ENCODE measurements around the gene RAB11FIP5.

The RAB11FIP5 gene

DNA sequence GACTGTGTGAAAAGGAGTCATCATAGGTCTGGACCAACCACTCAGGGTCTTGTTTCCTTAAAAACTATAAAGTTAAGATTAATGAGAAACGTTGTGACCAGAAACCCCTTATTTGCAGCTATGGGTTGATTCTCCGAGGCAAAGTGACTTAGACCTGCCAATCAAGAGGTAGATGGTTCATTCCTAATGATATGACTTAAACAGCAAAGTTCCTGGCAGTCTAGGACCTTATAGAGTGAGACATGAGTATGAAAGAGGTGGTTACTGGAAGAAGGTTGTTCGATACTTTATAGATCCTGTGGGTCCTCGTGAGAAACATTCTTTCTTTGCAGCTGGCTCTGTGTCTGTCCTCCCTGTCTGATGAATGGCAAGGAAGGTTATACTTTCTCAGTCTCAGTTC is 49.3 kb downstream of the RAB11FIP5 start:
- Histone ChIP-seq H3K4me2 (peak overlapping the region in 4 of 11 experiments; percentile 37 to 57 (median 45); a peak in 6 of 22 replicates), H3K27ac (no peak overlapping the region)

DNA sequence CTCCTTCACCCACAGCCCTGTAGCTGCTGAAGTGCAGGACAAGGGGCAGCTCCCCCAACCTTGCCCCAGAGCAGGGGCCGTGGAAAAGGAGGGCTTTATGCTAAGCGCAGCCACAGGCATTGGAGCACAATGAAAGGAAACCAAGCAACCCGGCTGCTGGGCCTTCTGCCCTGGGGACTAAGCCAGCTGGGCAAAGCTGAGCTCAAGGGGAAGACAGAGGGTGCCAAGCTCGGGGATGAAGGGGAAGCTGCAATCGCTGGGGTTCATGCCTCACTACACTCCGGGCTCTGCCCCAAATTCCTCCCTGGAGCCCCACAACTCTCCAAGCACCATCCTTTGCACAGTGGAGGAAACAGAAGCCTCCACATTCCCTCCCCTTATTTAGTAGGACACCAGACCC is 53.6 kb downstream of the RAB11FIP5 start:
- peaks cover 19 to 25% (median 22%) of the 10 kb centered on the region in 10 experiments for H3K4me1 ChIP-seq
- H3K4me2 ChIP-seq, result peak overlapping the region; percentile 28 to 91 (median 81); a peak in 20 of 22 replicates
- peaks cover 19 to 31% (median 22%) of the 10 kb centered on the region in 11 experiments for H3K9me3 ChIP-seq (replicated peaks in 1 of 11)
- H3K27ac ChIP-seq, result peak overlapping the region in 6 of 11 experiments; percentile 45 to 70 (median 56); a peak in 11 of 22 replicates
- peaks cover 18 to 44% (median 30%) of the 10 kb centered on the region in 11 experiments for H3K36me3 ChIP-seq
- H3K27me3 ChIP-seq, result no peaks in the 10 kb centered on the region
- peak overlapping the region in 5 of 11 experiments; percentile 40 to 58 (median 46); a peak in 7 of 22 replicates for H3K9ac ChIP-seq
- TF ChIP-seq Cebpa-rat (IDR thresholded peaks at IDR 0.05), result no peak
- peaks cover 0 to 30% (median 12%) of the 10 kb centered on the region in 11 experiments; a peak in 11 of 22 replicates for H4K20me1 ChIP-seq
- no peak overlapping the region for H3K4me3 ChIP-seq

More for the DNA sequence above, 49.3 kb downstream of the RAB11FIP5 start:
- no peak overlapping the region for H3K9ac ChIP-seq
- H3K9me3 ChIP-seq (replicated peaks in 1 of 11), result no peaks in the 10 kb centered on the region
- peaks cover 27 to 40% (median 34%) of the 10 kb centered on the region in 10 experiments for H3K4me1 ChIP-seq
- peaks cover 0 to 45% (median 14%) of the 10 kb centered on the region in 11 experiments; a peak in 12 of 22 replicates for H4K20me1 ChIP-seq
- no peak overlapping the region for H3K4me3 ChIP-seq
- peaks cover 0 to 2% (median 0%) of the 10 kb centered on the region in 11 experiments; a peak in 1 of 22 replicates for H3K36me3 ChIP-seq
- no peak for TF ChIP-seq Cebpa-rat (IDR thresholded peaks at IDR 0.05)
- no peaks in the 10 kb centered on the region for H3K27me3 ChIP-seq

DNA sequence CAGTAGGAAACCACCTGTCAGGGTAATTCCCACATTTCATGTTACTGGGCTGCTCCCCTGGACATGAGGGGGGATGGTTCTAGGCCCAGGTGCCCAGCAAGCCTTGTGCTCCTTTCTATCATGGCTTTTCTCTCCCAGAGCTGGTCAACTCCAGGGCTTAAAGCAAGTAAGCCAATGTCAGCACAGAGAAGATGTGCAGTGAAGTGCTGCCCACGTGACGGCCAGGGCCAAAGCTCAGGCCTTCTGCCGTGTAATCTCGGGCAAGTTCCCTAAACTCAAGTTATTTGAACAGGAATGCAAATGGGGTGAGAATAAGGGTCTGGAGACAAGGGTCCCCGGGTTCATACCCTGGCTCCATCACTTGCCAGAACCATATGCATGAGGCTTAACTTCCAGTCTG is 57.8 kb downstream of the RAB11FIP5 start:
- no peak overlapping the region for H3K27ac ChIP-seq
- H3K9me3 ChIP-seq (replicated peaks in 1 of 11), result peaks cover 19 to 31% (median 22%) of the 10 kb centered on the region in 11 experiments
- peaks cover 0 to 19% (median 11%) of the 10 kb centered on the region in 11 experiments; a peak in 9 of 22 replicates for H4K20me1 ChIP-seq
- peaks cover 4 to 23% (median 16%) of the 10 kb centered on the region in 10 experiments; a peak in 17 of 20 replicates for H3K4me1 ChIP-seq
- no peak overlapping the region for H3K4me2 ChIP-seq
- H3K9ac ChIP-seq, result no peak overlapping the region
- no peaks in the 10 kb centered on the region for H3K27me3 ChIP-seq
- peaks cover 18 to 58% (median 30%) of the 10 kb centered on the region in 11 experiments for H3K36me3 ChIP-seq
- H3K4me3 ChIP-seq, result no peak overlapping the region
- no peak for TF ChIP-seq Cebpa-rat (IDR thresholded peaks at IDR 0.05)

DNA sequence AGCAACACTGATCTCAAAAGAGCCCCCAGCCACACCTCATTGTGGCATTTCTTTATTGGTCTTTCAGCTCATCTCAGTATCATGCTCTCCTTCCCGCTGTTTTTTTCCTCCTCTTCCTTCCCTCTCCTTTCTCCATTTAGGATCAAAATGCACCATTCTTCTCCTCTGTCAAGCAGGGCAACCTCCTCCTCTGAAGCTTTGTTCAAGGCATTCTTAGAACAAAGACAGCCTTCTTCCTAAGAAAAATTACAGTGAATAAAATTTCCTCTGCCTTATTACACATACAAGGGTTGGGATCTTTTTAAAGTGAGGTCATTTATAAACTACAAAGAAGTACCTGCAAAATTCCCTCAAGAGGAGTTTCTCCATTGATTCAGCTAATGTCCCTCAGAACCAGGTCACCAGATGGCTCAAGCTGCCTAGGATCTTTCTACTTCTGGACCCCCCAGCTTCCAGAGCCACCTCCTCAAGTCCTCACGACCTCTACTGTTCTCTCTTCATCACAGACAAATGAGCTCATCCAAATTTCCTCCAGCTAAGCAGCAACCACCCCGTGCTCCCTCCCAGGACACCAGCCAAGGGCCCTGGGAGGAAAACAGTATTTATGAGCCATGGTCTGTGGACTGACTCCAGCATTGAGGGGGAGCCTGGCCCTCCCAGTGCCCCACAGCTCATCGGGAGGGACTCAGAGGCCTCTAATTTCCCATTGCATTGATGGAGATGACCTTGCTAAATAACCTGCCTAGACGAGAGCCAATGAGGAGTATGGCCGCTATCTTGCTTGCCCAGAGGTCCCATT is 59.2 kb downstream of the RAB11FIP5 start:
- no peak for TF ChIP-seq Cebpa-rat (IDR thresholded peaks at IDR 0.05)
- H4K20me1 ChIP-seq, result peaks cover 0 to 7% (median 0%) of the 10 kb centered on the region in 11 experiments; a peak in 2 of 22 replicates
- peaks cover 18 to 56% (median 30%) of the 10 kb centered on the region in 11 experiments for H3K36me3 ChIP-seq
- H3K27ac ChIP-seq, result no peak overlapping the region
- no peak overlapping the region for H3K4me3 ChIP-seq
- H3K4me2 ChIP-seq, result no peak overlapping the region
- H3K4me1 ChIP-seq, result peaks cover 0 to 10% (median 4%) of the 10 kb centered on the region in 10 experiments; a peak in 16 of 20 replicates
- H3K9ac ChIP-seq, result no peak overlapping the region
- no peaks in the 10 kb centered on the region for H3K27me3 ChIP-seq
- H3K9me3 ChIP-seq (replicated peaks in 1 of 11), result peaks cover 19 to 31% (median 22%) of the 10 kb centered on the region in 11 experiments

DNA sequence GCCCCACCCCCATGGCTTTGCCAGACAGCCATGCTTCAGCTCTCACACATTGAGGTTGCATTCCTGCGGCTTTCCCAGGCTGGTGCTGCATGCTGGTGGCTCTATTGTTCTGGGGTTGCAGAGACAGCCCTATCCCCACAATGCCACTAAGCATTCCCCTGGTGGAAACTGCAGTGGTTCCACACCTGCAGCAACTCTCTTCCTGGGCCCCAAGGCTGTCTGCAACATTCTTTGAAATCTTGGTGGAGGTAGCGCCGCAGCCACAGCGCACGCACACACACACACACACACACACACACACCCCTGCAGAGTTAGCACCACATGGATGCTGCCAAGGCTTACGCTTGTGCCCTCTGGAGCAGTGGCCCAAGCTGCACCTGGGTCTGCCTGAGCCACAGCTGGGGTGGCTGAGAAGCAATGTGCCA is 62.6 kb downstream of the RAB11FIP5 start:
- Histone ChIP-seq H3K4me3 (no peak overlapping the region), H3K27ac (no peak overlapping the region), H3K4me2 (no peak overlapping the region), H3K4me1 (peaks cover 0 to 7% (median under 1%) of the 10 kb centered on the region in 10 experiments; a peak in 9 of 20 replicates), H3K9me3 (replicated peaks in 1 of 11) (0 out of 22 replicates have a peak, but pooled peaks cover 0 to 3% (median 0%) of the 10 kb centered on the region in 11 experiments), H3K27me3 (no peaks in the 10 kb centered on the region), H4K20me1 (peaks cover 0 to 8% (median 0%) of the 10 kb centered on the region in 11 experiments; a peak in 2 of 22 replicates), H3K9ac (no peak overlapping the region), H3K36me3 (peaks cover 0 to 24% (median 5%) of the 10 kb centered on the region in 11 experiments; a peak in 8 of 22 replicates)
- no peak for TF ChIP-seq Cebpa-rat (IDR thresholded peaks at IDR 0.05)

DNA sequence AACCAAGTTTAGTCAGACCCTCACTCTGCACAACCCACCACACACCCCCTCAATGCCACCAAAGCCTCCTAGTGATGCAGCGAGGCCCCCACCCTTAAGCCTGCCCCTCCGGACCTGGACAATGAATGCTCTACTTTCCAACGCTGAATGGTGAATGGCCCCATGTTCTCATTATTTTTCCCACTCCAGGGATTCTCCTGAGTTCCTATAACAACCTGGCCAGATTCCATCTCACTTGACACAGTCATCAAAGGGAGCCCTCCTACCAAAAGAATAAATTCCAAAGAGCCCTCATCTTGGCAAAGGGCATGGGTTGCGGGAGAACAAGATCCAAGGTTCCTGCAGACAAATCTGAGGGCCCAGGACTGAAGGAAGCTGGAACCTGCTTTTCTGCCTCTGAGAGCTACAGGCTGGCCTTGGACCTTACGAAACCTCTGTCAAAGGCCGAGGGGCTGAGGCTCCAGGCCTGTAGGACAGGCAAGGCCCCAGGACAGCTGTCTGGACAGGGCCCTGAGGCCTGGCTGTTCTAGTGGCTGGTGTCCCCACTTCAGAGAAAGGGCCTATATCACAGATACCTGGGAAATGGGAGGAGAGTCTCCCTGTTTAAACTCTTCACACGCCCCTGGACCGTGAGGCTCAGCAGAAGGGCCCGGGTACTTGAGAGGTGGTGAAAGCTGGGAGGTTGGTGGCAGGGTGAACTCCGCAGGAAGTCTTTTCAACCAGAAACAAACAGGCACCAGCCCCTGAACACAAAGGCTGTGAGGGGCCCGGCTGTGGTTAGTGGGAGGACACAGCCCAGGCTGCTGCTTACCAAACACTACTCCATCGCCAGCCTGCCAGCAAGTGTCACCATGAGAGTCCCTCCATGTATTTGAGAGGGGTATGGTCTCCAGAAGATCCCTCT is 68.6 kb downstream of the RAB11FIP5 start:
- no peak for TF ChIP-seq Cebpa-rat (IDR thresholded peaks at IDR 0.05)
- Histone ChIP-seq H3K36me3 (peaks cover 0 to 12% (median 0%) of the 10 kb centered on the region in 11 experiments; a peak in 5 of 22 replicates), H4K20me1 (peaks cover 0 to 11% (median 0%) of the 10 kb centered on the region in 11 experiments; a peak in 2 of 22 replicates), H3K4me1 (peaks cover 0 to 17% (median 13%) of the 10 kb centered on the region in 10 experiments; a peak in 16 of 20 replicates), H3K27ac (peak overlapping the region in 4 of 11 experiments; percentile 3 to 47 (median 22); a peak in 5 of 22 replicates), H3K4me2 (peak overlapping the region in 8 of 11 experiments; percentile 31 to 65 (median 49); a peak in 16 of 22 replicates), H3K9ac (peak overlapping the region in 4 of 11 experiments; percentile 0 to 47 (median 38); a peak in 4 of 22 replicates), H3K27me3 (no peaks in the 10 kb centered on the region), H3K9me3 (replicated peaks in 1 of 11) (no peaks in the 10 kb centered on the region), H3K4me3 (no peak overlapping the region)

DNA sequence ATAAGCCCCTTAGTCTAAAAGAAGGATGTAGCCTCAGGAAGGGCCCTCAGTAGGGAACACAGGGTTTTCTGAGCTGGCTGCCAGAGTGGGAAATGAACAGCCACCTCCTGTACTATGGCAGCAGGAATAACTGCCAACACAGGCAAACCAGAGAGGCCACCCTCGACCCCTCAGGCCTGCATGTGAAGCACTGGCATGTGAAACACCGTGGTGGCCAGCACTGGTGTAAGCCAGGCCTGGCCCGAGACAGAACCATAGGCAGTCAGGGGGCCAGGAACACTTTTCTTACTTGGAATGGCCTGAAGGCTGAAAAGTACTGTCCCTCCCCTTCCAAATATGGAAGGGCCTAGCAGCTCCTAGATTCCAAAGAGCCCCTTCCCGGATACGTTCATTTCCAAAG is 69.5 kb downstream of the RAB11FIP5 start:
- no peak for TF ChIP-seq Cebpa-rat (IDR thresholded peaks at IDR 0.05)
- Histone ChIP-seq H3K27ac (no peak overlapping the region), H3K27me3 (no peaks in the 10 kb centered on the region), H3K4me3 (no peak overlapping the region), H3K36me3 (peaks cover 0 to 14% (median 0%) of the 10 kb centered on the region in 11 experiments; a peak in 6 of 22 replicates), H3K9me3 (replicated peaks in 1 of 11) (no peaks in the 10 kb centered on the region), H3K9ac (no peak overlapping the region), H4K20me1 (peaks cover 0 to 11% (median 0%) of the 10 kb centered on the region in 11 experiments; a peak in 2 of 22 replicates), H3K4me2 (no peak overlapping the region), H3K4me1 (peaks cover 0 to 17% (median 13%) of the 10 kb centered on the region in 10 experiments; a peak in 16 of 20 replicates)

DNA sequence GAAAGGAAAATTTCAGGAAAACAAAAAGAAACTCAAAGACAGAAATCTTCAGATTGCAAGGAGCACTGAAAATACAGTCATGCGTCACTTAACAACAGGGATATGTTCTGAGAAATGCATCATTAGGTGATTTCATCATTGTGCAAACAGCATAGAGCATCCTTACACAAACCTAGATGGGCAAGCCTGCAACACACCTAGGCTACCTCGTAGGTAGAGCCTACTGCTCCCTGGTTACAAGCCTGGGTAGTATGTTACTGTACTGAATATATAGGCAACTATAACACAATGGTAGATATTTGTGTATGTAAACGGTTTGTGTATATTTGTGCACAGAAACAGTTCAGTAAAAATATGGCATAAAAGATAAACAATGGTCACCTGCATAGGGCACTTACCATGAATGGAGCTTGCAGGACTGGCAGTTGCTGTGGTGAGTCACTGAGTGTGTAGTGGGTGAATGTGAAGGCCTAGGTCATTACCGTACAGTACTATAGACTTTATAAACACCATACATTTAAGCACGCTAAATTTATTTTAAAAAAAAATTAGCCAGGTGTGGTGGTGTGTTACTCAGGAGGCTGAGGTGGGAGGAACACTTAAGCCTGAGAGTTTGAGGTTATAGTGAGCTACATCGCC is 74.7 kb downstream of the RAB11FIP5 start:
- Histone ChIP-seq H3K9me3 (replicated peaks in 1 of 11) (no peaks in the 10 kb centered on the region), H3K4me1 (peaks cover 10 to 35% (median 25%) of the 10 kb centered on the region in 10 experiments), H3K4me3 (no peak overlapping the region), H4K20me1 (peaks cover 0 to 18% (median 0%) of the 10 kb centered on the region in 11 experiments; a peak in 4 of 22 replicates), H3K4me2 (no peak overlapping the region), H3K36me3 (peaks cover 0 to 21% (median 0%) of the 10 kb centered on the region in 11 experiments; a peak in 6 of 22 replicates), H3K27ac (no peak overlapping the region), H3K27me3 (no peaks in the 10 kb centered on the region), H3K9ac (no peak overlapping the region)
- no peak for TF ChIP-seq Cebpa-rat (IDR thresholded peaks at IDR 0.05)
